Mucosa of stomach (tissue), 1 donor: ENCODE data around the gene DOK6.

Experiments
- H3K27me3 ChIP-seq: one replicate; pipeline ENCODE4 v1.7.0; 2013; ENCODE audit warnings: mild to moderate bottlenecking, low read length; ENCODE audit not compliant: control insufficient read depth, insufficient read depth
- H3K36me3 ChIP-seq: one replicate; pipeline ENCODE4 v1.7.0; 2013; ENCODE audit warnings: low read length; ENCODE audit not compliant: control insufficient read depth, insufficient read depth
- H3K4me1 ChIP-seq: one replicate; pipeline ENCODE4 v1.7.0; 2013; ENCODE audit warnings: mild to moderate bottlenecking, low read length; ENCODE audit not compliant: control insufficient read depth, insufficient read depth
- H3K4me3 ChIP-seq: one replicate; pipeline ENCODE4 v1.7.0; 2013; ENCODE audit warnings: low read length
- H3K9ac ChIP-seq: one replicate; pipeline ENCODE4 v1.7.0; 2013; ENCODE audit warnings: mild to moderate bottlenecking, low read length, moderate library complexity
- H3K9me3 ChIP-seq: one replicate; pipeline ENCODE4 v1.7.0; 2013; ENCODE audit warnings: mild to moderate bottlenecking, low read length, moderate library complexity; ENCODE audit not compliant: control insufficient read depth
- donor health status: Pancreatic carcinoma.

The DOK6 gene

GRCh38 chr18:69674292-69674877 is 273.7 kb downstream of the DOK6 start:
- no peak overlapping the region for H3K9ac ChIP-seq
- no peak overlapping the region for H3K4me3 ChIP-seq
- H3K4me1 ChIP-seq: no peaks in the 10 kb centered on the region
- H3K27me3 ChIP-seq: no peaks in the 10 kb centered on the region
- H3K9me3 ChIP-seq: no peaks in the 10 kb centered on the region
- no peaks in the 10 kb centered on the region for H3K36me3 ChIP-seq

GRCh38 chr18:69674966-69675365 is 274.3 kb downstream of the DOK6 start:
- H3K36me3 ChIP-seq: no peaks in the 10 kb centered on the region
- H3K27me3 ChIP-seq: no peaks in the 10 kb centered on the region
- no peaks in the 10 kb centered on the region for H3K4me1 ChIP-seq
- H3K9ac ChIP-seq: no peak overlapping the region
- H3K9me3 ChIP-seq: no peaks in the 10 kb centered on the region
- no peak overlapping the region for H3K4me3 ChIP-seq

GRCh38 chr18:69677595-69677994 is 276.9 kb downstream of the DOK6 start:
- no peaks in the 10 kb centered on the region for H3K36me3 ChIP-seq
- H3K9me3 ChIP-seq: no peaks in the 10 kb centered on the region
- no peaks in the 10 kb centered on the region for H3K4me1 ChIP-seq
- no peak overlapping the region for H3K9ac ChIP-seq
- H3K27me3 ChIP-seq: no peaks in the 10 kb centered on the region
- H3K4me3 ChIP-seq: no peak overlapping the region

- Histone ChIP-seq H3K4me1 (no peaks in the 10 kb centered on the region), H3K9me3 (no peaks in the 10 kb centered on the region), H3K27me3 (no peaks in the 10 kb centered on the region)
Observed at GRCh38 chr18:69680123-69680522, 279.4 kb downstream of the DOK6 start.

GRCh38 chr18:69683176-69683575 is 282.5 kb downstream of the DOK6 start:
- Histone ChIP-seq H3K9me3 (no peaks in the 10 kb centered on the region), H3K9ac (no peak overlapping the region), H3K4me3 (no peak overlapping the region), H3K27me3 (no peaks in the 10 kb centered on the region), H3K4me1 (no peaks in the 10 kb centered on the region), H3K36me3 (no peaks in the 10 kb centered on the region)

More at GRCh38 chr18:69680123-69680522, 279.4 kb downstream of the DOK6 start:
- H3K9ac ChIP-seq: no peak overlapping the region
- H3K36me3 ChIP-seq: no peaks in the 10 kb centered on the region
- H3K4me3 ChIP-seq: no peak overlapping the region

- no peaks in the 10 kb centered on the region for H3K9me3 ChIP-seq
- no peaks in the 10 kb centered on the region for H3K4me1 ChIP-seq
- no peaks in the 10 kb centered on the region for H3K36me3 ChIP-seq
- H3K27me3 ChIP-seq: no peaks in the 10 kb centered on the region
- no peak overlapping the region for H3K9ac ChIP-seq
- H3K4me3 ChIP-seq: no peak overlapping the region
Observed at GRCh38 chr18:69684789-69685188, 284.1 kb downstream of the DOK6 start.

- no peaks in the 10 kb centered on the region for H3K9me3 ChIP-seq
Observed at GRCh38 chr18:69686861-69687260, 286.2 kb downstream of the DOK6 start.

GRCh38 chr18:69689121-69689759 is 288.6 kb downstream of the DOK6 start:
- H3K9ac ChIP-seq: no peak overlapping the region
- no peak overlapping the region for H3K4me3 ChIP-seq
- no peaks in the 10 kb centered on the region for H3K9me3 ChIP-seq
- no peaks in the 10 kb centered on the region for H3K4me1 ChIP-seq
- H3K27me3 ChIP-seq: no peaks in the 10 kb centered on the region
- H3K36me3 ChIP-seq: no peaks in the 10 kb centered on the region

More at GRCh38 chr18:69686861-69687260, 286.2 kb downstream of the DOK6 start:
- Histone ChIP-seq H3K36me3 (no peaks in the 10 kb centered on the region), H3K27me3 (no peaks in the 10 kb centered on the region), H3K4me3 (no peak overlapping the region), H3K4me1 (no peaks in the 10 kb centered on the region), H3K9ac (no peak overlapping the region)

GRCh38 chr18:69691008-69691760 is 290.5 kb downstream of the DOK6 start:
- Histone ChIP-seq H3K27me3 (no peaks in the 10 kb centered on the region), H3K9me3 (no peaks in the 10 kb centered on the region)

GRCh38 chr18:69697069-69697468 is 296.4 kb downstream of the DOK6 start:
- Histone ChIP-seq H3K36me3 (no peaks in the 10 kb centered on the region), H3K27me3 (no peaks in the 10 kb centered on the region), H3K9me3 (no peaks in the 10 kb centered on the region), H3K4me1 (no peaks in the 10 kb centered on the region), H3K4me3 (no peak overlapping the region), H3K9ac (no peak overlapping the region)

More at GRCh38 chr18:69691008-69691760, 290.5 kb downstream of the DOK6 start:
- Histone ChIP-seq H3K4me3 (no peak overlapping the region), H3K9ac (no peak overlapping the region), H3K4me1 (no peaks in the 10 kb centered on the region), H3K36me3 (no peaks in the 10 kb centered on the region)

- no peak overlapping the region for H3K9ac ChIP-seq
- H3K4me3 ChIP-seq: no peak overlapping the region
- no peaks in the 10 kb centered on the region for H3K27me3 ChIP-seq
- H3K4me1 ChIP-seq: no peaks in the 10 kb centered on the region
- H3K36me3 ChIP-seq: no peaks in the 10 kb centered on the region
- H3K9me3 ChIP-seq: no peaks in the 10 kb centered on the region
Observed at GRCh38 chr18:69697689-69698088, 297.0 kb downstream of the DOK6 start.

- no peaks in the 10 kb centered on the region for H3K4me1 ChIP-seq
- no peak overlapping the region for H3K4me3 ChIP-seq
- no peak overlapping the region for H3K9ac ChIP-seq
- no peaks in the 10 kb centered on the region for H3K9me3 ChIP-seq
- H3K27me3 ChIP-seq: no peaks in the 10 kb centered on the region
- H3K36me3 ChIP-seq: no peaks in the 10 kb centered on the region
Observed at GRCh38 chr18:69701305-69701704, 300.6 kb downstream of the DOK6 start.
